OCI-LY7 (cell line): Measurements from ENCODE around the gene SH3TC1. TPM values are rescaled to one million over a fixed set of nuclear protein-coding genes. Genes with fewer than 3 reads are reported as not detected.

ENCODE experiments used
- BruUV-seq: library from RNA; stranded (reverse); fragments of 400-500 nt; replicated peaks from 2 replicates; lab custom pipeline; 2021; lab: Mats Ljungman, UMichigan
- CTCF ChIA-PET: fragments of 300-600 bp; sonication (Branson Sonifier 250); formaldehyde crosslinking; loops from one replicate; lab custom pipeline; 2022; ENCODE audit warnings: antibody characterized with exemption; ENCODE audit not compliant: unreplicated experiment; lab: Charles Lee
- POLR2A ChIA-PET: fragments of 300-600 bp; sonication (Branson Sonifier 250); formaldehyde crosslinking; loops from one replicate; lab custom pipeline; 2022; ENCODE audit warnings: antibody characterized with exemption; lab: Charles Lee
- DNase-seq: peaks from one replicate; pipeline ENCODE4 v3.0.0-alpha.2; 2015; ENCODE audit warnings: low spot score
- H2AFZ ChIP-seq: fragments of 200-600 bp; sonication (generic), shearing (Covaris generic); 2 replicates; pipeline ENCODE4 v1.6.1; 2014; ENCODE audit warnings: mild to moderate bottlenecking, antibody characterized with exemption, low read length, moderate library complexity
- H3K27ac ChIP-seq: fragments of 200-600 bp; sonication (generic); 2 replicates; pipeline ENCODE4 v1.5.1; 2014; ENCODE audit warnings: mixed run types, low read depth, mild to moderate bottlenecking, moderate library complexity, low read length, inconsistent platforms; ENCODE audit not compliant: poor library complexity, severe bottlenecking
- H3K36me3 ChIP-seq: fragments of 200-600 bp; sonication (generic); 2 replicates; pipeline ENCODE4 v1.6.1; 2014; ENCODE audit warnings: mild to moderate bottlenecking, antibody characterized with exemption, low read length, moderate library complexity, mixed read lengths; ENCODE audit not compliant: insufficient read depth
- H3K4me1 ChIP-seq: fragments of 200-600 bp; sonication (generic); 2 replicates; pipeline ENCODE4 v1.5.1; 2014; ENCODE audit warnings: mild to moderate bottlenecking, low read length; ENCODE audit not compliant: insufficient read depth, poor library complexity, severe bottlenecking
- H3K4me2 ChIP-seq: fragments of 200-600 bp; sonication (generic); 2 replicates; pipeline ENCODE4 v1.6.1; 2014; ENCODE audit warnings: mild to moderate bottlenecking, low read length
- H3K4me3 ChIP-seq: fragments of 200-600 bp; sonication (generic); 2 replicates; pipeline ENCODE4 v1.5.1; 2014; ENCODE audit warnings: mild to moderate bottlenecking, low read depth, low read length; ENCODE audit not compliant: poor library complexity, severe bottlenecking
- H3K79me2 ChIP-seq: fragments of 200-600 bp; sonication (generic); 2 replicates; pipeline ENCODE4 v1.6.1; 2016; ENCODE audit warnings: low read depth, mild to moderate bottlenecking, low read length, moderate library complexity, mixed read lengths; ENCODE audit not compliant: insufficient read depth
- H3K9me2 ChIP-seq: fragments of 200-600 bp; sonication (generic); 2 replicates; pipeline ENCODE4 v1.6.1; 2016; ENCODE audit warnings: mild to moderate bottlenecking, low read length, mixed read lengths; ENCODE audit not compliant: insufficient read depth
- H3K9me3 ChIP-seq: fragments of 200-600 bp; sonication (generic); 2 replicates; pipeline ENCODE4 v1.6.1; 2014; ENCODE audit warnings: mild to moderate bottlenecking, mixed run types, low read length, mixed read lengths
- H4K20me1 ChIP-seq: fragments of 200-600 bp; sonication (generic); 2 replicates; pipeline ENCODE4 v1.6.1; 2014; ENCODE audit warnings: mild to moderate bottlenecking, antibody characterized with exemption, low read length, moderate library complexity, mixed read lengths; ENCODE audit not compliant: insufficient read depth
- CTCF ChIP-seq: fragments of 200-600 bp; sonication (generic); conservative IDR thresholded peaks from 2 replicates; pipeline ENCODE4 v1.5.1; 2014; ENCODE audit warnings: mild to moderate bottlenecking, antibody characterized with exemption, low read length, moderate library complexity, mixed read lengths
- EZH2phosphoT487 ChIP-seq: fragments of 200-600 bp; sonication (generic); IDR thresholded peaks from 2 replicates; pipeline ENCODE4 v1.6.1; 2018; ENCODE audit warnings: low read depth, borderline replicate concordance, mild to moderate bottlenecking, mixed run types, antibody characterized with exemption, low read length, moderate library complexity, mixed read lengths
- intact Hi-C: fragments of 100-400 bp; cut with micrococcal nuclease; formaldehyde crosslinking; loops from one replicate; pipeline ENCODE4 v1.10.0; 2022; ENCODE audit not compliant: unreplicated experiment
- total RNA-seq, 2 experiments: library from RNA; depleted of rRNA in 1 of 2; stranded (reverse); fragments of >200 nt in 1 of 2; shearing (Covaris generic) in 1 of 2; gene quantifications; 2 replicates each; pipeline ENCODE4 v1.2.3, GENCODE V29; 2014 to 2022

Gene SH3TC1
- total RNA-seq, 2 experiments from 2014 or later: 17.5 to 42.4 TPM

GRCh38 chr4:8204576-8205227, 5.6 kb downstream of the SH3TC1 start:
- Histone ChIP-seq H3K4me2 (no peak overlapping the region), H3K4me3 (no peak overlapping the region), H2AFZ (no peak overlapping the region), H3K79me2 (no peaks in the 10 kb centered on the region), H3K9me2 (no peaks in the 10 kb centered on the region), H3K9me3 (no peaks in the 10 kb centered on the region), H4K20me1 (no peaks in the 10 kb centered on the region), H3K4me1 (peaks cover 35% of the 10 kb centered on the region), H3K36me3 (no peaks in the 10 kb centered on the region), H3K27ac (no peak overlapping the region)
- intact Hi-C loops: no loop called here
- TF ChIP-seq EZH2phosphoT487: no peak
- TF ChIP-seq CTCF: no peak
- POLR2A ChIA-PET: no interaction called here
- CTCF ChIA-PET: no interaction called here
- BruUV-seq: no TSS peak
- DNase-seq: no peak

GRCh38 chr4:8205241-8205707, 6.2 kb downstream of the SH3TC1 start:
- BruUV-seq: no TSS peak
- no peak overlapping the region for H3K27ac ChIP-seq
- CTCF ChIA-PET: no interaction called here
- no peaks in the 10 kb centered on the region for H3K9me3 ChIP-seq
- no peaks in the 10 kb centered on the region for H3K79me2 ChIP-seq
- TF ChIP-seq CTCF: no peak
- no peak for TF ChIP-seq EZH2phosphoT487
- H3K9me2 ChIP-seq: no peaks in the 10 kb centered on the region
- intact Hi-C loops: no loop called here
- DNase-seq: no peak
- no peaks in the 10 kb centered on the region for H3K36me3 ChIP-seq
- no peak overlapping the region for H3K4me2 ChIP-seq
- no peaks in the 10 kb centered on the region for H4K20me1 ChIP-seq
- POLR2A ChIA-PET: no interaction called here
- peaks cover 29% of the 10 kb centered on the region for H3K4me1 ChIP-seq
- H3K4me3 ChIP-seq: no peak overlapping the region
- no peak overlapping the region for H2AFZ ChIP-seq
